ENCODE measurements around the gene DEPDC5.

GRCh38 chr22:31867386-31868153 lies 113.8 kb downstream of the DEPDC5 start:
- no peak for TF ChIP-seq EZH2 (IDR thresholded peaks at IDR 0.05; ENCODE audit: insufficient read depth, poor library complexity, severe bottlenecking)
- no peak for TF ChIP-seq EZH2phosphoT487 (IDR thresholded peaks at IDR 0.05; ENCODE audit: insufficient read depth, low read depth)

All from GM23248 (cell line).